GM12875 (cell line): ENCODE data around the gene AGAP2.

ENCODE experiments used
- H3K4me3 ChIP-seq: one replicate; pipeline ENCODE4 v1.5.1; 2011; ENCODE audit warnings: low read depth, low read length, control low read depth
- TF ChIP-seq, protein P1 (sequence below): IDR thresholded peaks from 2 replicates; pipeline ENCODE4 v1.5.1; 2011; ENCODE audit warnings: low read depth, mild to moderate bottlenecking, control low read depth, inconsistent platforms, low read length, moderate library complexity, borderline replicate concordance; ENCODE audit not compliant: insufficient read depth

Gene AGAP2

GRCh38 chr12:57738661-57739237 lies at the start of gene AGAP2:
TSS of gene AGAP2 (minus strand) at chr12:57738742. CDS start at chr12:57738246, 496 bp downstream.
- H3K4me3 ChIP-seq = no peak within 1 kb of the TSS
- TF ChIP-seq, protein P1, sequence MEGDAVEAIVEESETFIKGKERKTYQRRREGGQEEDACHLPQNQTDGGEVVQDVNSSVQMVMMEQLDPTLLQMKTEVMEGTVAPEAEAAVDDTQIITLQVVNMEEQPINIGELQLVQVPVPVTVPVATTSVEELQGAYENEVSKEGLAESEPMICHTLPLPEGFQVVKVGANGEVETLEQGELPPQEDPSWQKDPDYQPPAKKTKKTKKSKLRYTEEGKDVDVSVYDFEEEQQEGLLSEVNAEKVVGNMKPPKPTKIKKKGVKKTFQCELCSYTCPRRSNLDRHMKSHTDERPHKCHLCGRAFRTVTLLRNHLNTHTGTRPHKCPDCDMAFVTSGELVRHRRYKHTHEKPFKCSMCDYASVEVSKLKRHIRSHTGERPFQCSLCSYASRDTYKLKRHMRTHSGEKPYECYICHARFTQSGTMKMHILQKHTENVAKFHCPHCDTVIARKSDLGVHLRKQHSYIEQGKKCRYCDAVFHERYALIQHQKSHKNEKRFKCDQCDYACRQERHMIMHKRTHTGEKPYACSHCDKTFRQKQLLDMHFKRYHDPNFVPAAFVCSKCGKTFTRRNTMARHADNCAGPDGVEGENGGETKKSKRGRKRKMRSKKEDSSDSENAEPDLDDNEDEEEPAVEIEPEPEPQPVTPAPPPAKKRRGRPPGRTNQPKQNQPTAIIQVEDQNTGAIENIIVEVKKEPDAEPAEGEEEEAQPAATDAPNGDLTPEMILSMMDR = no peak

DNA sequence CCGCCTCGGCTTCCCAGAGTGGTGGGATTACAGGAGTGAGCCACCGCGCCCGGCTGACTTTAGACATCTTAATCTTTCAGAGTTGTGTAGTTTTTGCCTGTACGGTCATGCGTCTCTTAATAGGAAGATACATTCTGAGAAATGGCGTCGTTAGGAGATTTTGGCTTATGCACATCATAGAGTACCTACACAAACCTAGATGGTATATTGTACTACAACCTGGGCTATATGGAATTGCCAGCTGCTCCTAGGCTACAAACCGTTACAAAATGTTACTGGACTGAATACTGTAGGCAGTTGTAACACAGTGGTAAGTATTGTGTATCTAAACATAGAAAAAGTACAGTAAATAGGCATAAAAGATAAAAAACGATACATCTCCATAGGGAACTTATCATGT lies 45.3 kb upstream of the AGAP2 start:
- H3K4me3 ChIP-seq = no peak overlapping the region
- TF ChIP-seq, protein P1 = no peak

DNA sequence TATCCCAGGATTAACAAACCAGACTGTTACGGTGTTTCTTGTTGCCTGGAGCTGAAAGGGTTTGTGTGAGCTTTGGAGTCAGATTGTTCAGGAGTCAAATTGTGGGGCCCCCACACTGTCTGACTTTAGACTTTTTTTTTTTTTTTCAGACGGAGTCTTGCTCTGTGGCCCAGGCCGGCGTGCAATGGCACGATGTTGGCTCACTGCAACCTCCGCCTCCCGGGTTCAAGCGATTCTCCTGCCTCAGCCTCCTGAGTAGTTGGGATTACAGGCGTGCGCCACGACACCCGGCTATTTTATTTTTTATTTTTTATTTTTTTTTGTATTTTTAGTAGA lies 44.9 kb upstream of the AGAP2 start:
- TF ChIP-seq, protein P1 = no peak
- peak overlapping the region; percentile 66 for H3K4me3 ChIP-seq

- H3K4me3 ChIP-seq = peak within 1 kb of the TSS; percentile 66
- TF ChIP-seq, protein P1 = peak; percentile 91
These were observed 44.3 kb upstream of the AGAP2 start, which contains the start of gene TSFM for GRCh38 chr12:57782608-57783465. TSS of gene TSFM (plus strand) at chr12:57782787. CDS start at chr12:57782802, 15 bp downstream.

- TF ChIP-seq, protein P1 = no peak
These were observed 43.7 kb upstream of the AGAP2 start for GRCh38 chr12:57782243-57782607.

GRCh38 chr12:57781801-57782200 lies 43.3 kb upstream of the AGAP2 start:
- H3K4me3 ChIP-seq = no peak overlapping the region
- TF ChIP-seq, protein P1 = no peak

More at GRCh38 chr12:57782243-57782607, 43.7 kb upstream of the AGAP2 start:
- H3K4me3 ChIP-seq = no peak overlapping the region

- no peak overlapping the region for H3K4me3 ChIP-seq
- TF ChIP-seq, protein P1 = no peak
These were observed 42.7 kb upstream of the AGAP2 start for GRCh38 chr12:57781244-57781643.
